H1 (cell line): ENCODE measurements around the gene RTP2. TPM values are rescaled to one million over a fixed set of nuclear protein-coding genes. Genes with fewer than 3 reads are reported as not detected.

Source experiments
- CTCF ChIA-PET: fragments of 300-600 bp; sonication (Branson Sonifier 250); formaldehyde crosslinking; loops from one replicate; lab custom pipeline; 2021; ENCODE audit not compliant: partially characterized antibody; lab: Charles Lee
- POLR2A ChIA-PET: fragments of 300-600 bp; sonication (Branson Sonifier 250); formaldehyde crosslinking; loops from one replicate; lab custom pipeline; 2021; ENCODE audit warnings: inconsistent platforms; ENCODE audit not compliant: partially characterized antibody; lab: Charles Lee
- DNase-seq, 2 experiments: peaks; one replicate each; pipeline versions ENCODE4 v3.0.0 to v3.0.0-alpha.2; 2010 to 2022; ENCODE audit warnings: low spot score in 2 of 2, low read depth in 1 of 2, mixed read lengths in 1 of 2
- FAIRE-seq: peaks from 2 replicates; lab custom pipeline; 2011; peaks lifted over from hg19 to GRCh38; lab: Jason Lieb, UNC
- H2AFZ ChIP-seq: 2 replicates; pipeline ENCODE4 v1.8.1; 2012; ENCODE audit warnings: low read length, inconsistent platforms
- H2AK5ac ChIP-seq: 2 replicates; pipeline ENCODE4 v1.6.1; 2013; ENCODE audit warnings: low read depth, low read length
- H2BK120ac ChIP-seq: replicated peaks from 2 replicates; pipeline ENCODE3; 2013; ENCODE audit warnings: low read depth, low read length, inconsistent platforms
- H2BK12ac ChIP-seq: 2 replicates; pipeline ENCODE4 v1.6.1; 2013; ENCODE audit warnings: low read depth, low read length
- H2BK15ac ChIP-seq: 2 replicates; pipeline ENCODE4 v1.6.1; 2013; ENCODE audit warnings: low read length
- H2BK20ac ChIP-seq: 2 replicates; pipeline ENCODE4 v1.6.1; 2013; ENCODE audit warnings: low read length
- H2BK5ac ChIP-seq: 2 replicates; pipeline ENCODE4 v1.6.1; 2013; ENCODE audit warnings: low read depth, low read length
- H3K14ac ChIP-seq: 2 replicates; pipeline ENCODE4 v1.6.1; 2013; ENCODE audit warnings: inconsistent platforms; ENCODE audit not compliant: insufficient read length
- H3K18ac ChIP-seq: 2 replicates; pipeline ENCODE4 v1.6.1; 2013; ENCODE audit warnings: low read length; ENCODE audit errors: extremely low read depth
- H3K23ac ChIP-seq: 2 replicates; pipeline ENCODE4 v1.6.1; 2013; ENCODE audit warnings: inconsistent platforms; ENCODE audit not compliant: insufficient read length
- H3K23me2 ChIP-seq: 2 replicates; pipeline ENCODE4 v1.6.1; 2013; ENCODE audit warnings: low read depth, low read length
- H3K27ac ChIP-seq: 2 replicates; pipeline ENCODE4 v1.6.1; 2011; ENCODE audit warnings: low read depth, low read length, inconsistent platforms
- H3K27me3 ChIP-seq, 4 experiments: replicated peaks in 1 of 4; 1 replicate in 1 of 4; 2 replicates in 3 of 4; pipeline versions ENCODE4 v1.6.1 to v1.8.1; 2011 to 2013; ENCODE audit warnings: low read length in 3 of 4, mild to moderate bottlenecking in 3 of 4, inconsistent platforms in 2 of 4, mixed read lengths in 2 of 4, moderate library complexity in 1 of 4; ENCODE audit not compliant: control insufficient read depth in 3 of 4, insufficient read depth in 3 of 4; ENCODE audit errors: extremely low read depth in 1 of 4
- H3K36me3 ChIP-seq, 4 experiments: 2 replicates each; pipeline versions ENCODE4 v1.6.1 to v1.8.1; 2011 to 2013; ENCODE audit warnings: mild to moderate bottlenecking in 4 of 4, low read length in 3 of 4, moderate library complexity in 2 of 4, control low read depth in 1 of 4, inconsistent platforms in 1 of 4; ENCODE audit not compliant: insufficient read depth in 4 of 4, control insufficient read depth in 2 of 4
- H3K4ac ChIP-seq: replicated peaks from 2 replicates; pipeline ENCODE3; 2013; ENCODE audit warnings: low read length, low read depth, mixed read lengths, inconsistent platforms; ENCODE audit not compliant: insufficient read length
- H3K4me1 ChIP-seq, 4 experiments: replicated peaks in 1 of 4; 1 replicate in 1 of 4; 2 replicates in 3 of 4; pipeline versions ENCODE4 v1.6.1 to v1.8.1; 2011 to 2013; ENCODE audit warnings: low read length in 3 of 4, inconsistent platforms in 2 of 4, mixed read lengths in 1 of 4; ENCODE audit not compliant: insufficient read depth in 4 of 4, control insufficient read depth in 3 of 4
- H3K4me2 ChIP-seq, 2 experiments: 2 replicates each; pipeline versions ENCODE4 v1.6.1 to v1.8.1; 2011 to 2013; ENCODE audit warnings: low read depth in 2 of 2, low read length in 2 of 2, control low read depth in 1 of 2, inconsistent platforms in 1 of 2, mild to moderate bottlenecking in 1 of 2; ENCODE audit not compliant: insufficient read depth in 1 of 2
- H3K4me3 ChIP-seq, 4 experiments: fragments of 200-600, 300-600 bp in 1 of 4; sonication (generic), shearing (Covaris generic), sonication (Bioruptor Twin) in 1 of 4; 2 replicates each; pipeline versions ENCODE4 v1.5.1 to v1.8.1; 2011 to 2016; ENCODE audit warnings: low read length in 4 of 4, low read depth in 3 of 4, control low read depth in 2 of 4, inconsistent platforms in 2 of 4, mild to moderate bottlenecking in 2 of 4, mixed read lengths in 1 of 4, moderate library complexity in 1 of 4; ENCODE audit not compliant: insufficient read depth in 2 of 4; ENCODE audit errors: extremely low read depth in 1 of 4
- H3K56ac ChIP-seq: replicated peaks from 2 replicates; pipeline ENCODE3; 2013; ENCODE audit warnings: low read depth, mild to moderate bottlenecking, mixed read lengths, low read length, inconsistent platforms; ENCODE audit not compliant: insufficient read length
- H3K79me1 ChIP-seq: 2 replicates; pipeline ENCODE4 v1.6.1; 2013; ENCODE audit warnings: low read depth, low read length, control low read depth
- H3K79me2 ChIP-seq, 2 experiments: 2 replicates each; pipeline versions ENCODE4 v1.6.1 to v1.8.1; 2012 to 2013; ENCODE audit warnings: low read length in 2 of 2, mild to moderate bottlenecking in 2 of 2, inconsistent platforms in 1 of 2; ENCODE audit not compliant: insufficient read depth in 2 of 2, control insufficient read depth in 1 of 2
- H3K9ac ChIP-seq, 4 experiments: replicated peaks in 1 of 4; 1 replicate in 1 of 4; 2 replicates in 3 of 4; pipeline versions ENCODE4 v1.6.1 to v1.8.1; 2011 to 2013; ENCODE audit warnings: low read depth in 3 of 4, low read length in 3 of 4, control low read depth in 2 of 4, mild to moderate bottlenecking in 2 of 4, moderate library complexity in 2 of 4, inconsistent platforms in 1 of 4; ENCODE audit errors: extremely low read depth in 1 of 4
- H3K9me3 ChIP-seq, 2 experiments: 2 replicates each; pipeline versions ENCODE4 v1.6.1 to v1.8.1; 2012 to 2013; ENCODE audit warnings: mild to moderate bottlenecking in 2 of 2, moderate library complexity in 2 of 2, control low read depth in 1 of 2, inconsistent platforms in 1 of 2, low read depth in 1 of 2, low read length in 1 of 2, mixed read lengths in 1 of 2; ENCODE audit not compliant: insufficient read depth in 2 of 2
- H4K20me1 ChIP-seq, 2 experiments: replicated peaks in 1 of 2; 2 replicates each; pipeline versions ENCODE3 to v1.8.1; 2011 to 2013; ENCODE audit warnings: inconsistent platforms in 2 of 2, low read length in 2 of 2, mild to moderate bottlenecking in 1 of 2; ENCODE audit not compliant: insufficient read depth in 2 of 2, control insufficient read depth in 1 of 2
- H4K5ac ChIP-seq: 2 replicates; pipeline ENCODE4 v1.6.1; 2013; ENCODE audit warnings: low read length, low read depth, mixed read lengths, inconsistent platforms; ENCODE audit not compliant: insufficient read length
- H4K8ac ChIP-seq: 2 replicates; pipeline ENCODE4 v1.8.0; 2013; ENCODE audit warnings: mild to moderate bottlenecking, moderate library complexity, low read length, inconsistent platforms; ENCODE audit not compliant: insufficient read depth; ENCODE audit errors: extremely low read depth
- H4K91ac ChIP-seq: replicated peaks from 2 replicates; pipeline ENCODE3; 2013; ENCODE audit warnings: low read length, mixed read lengths, inconsistent platforms; ENCODE audit not compliant: insufficient read length
- WGBS, 2 experiments: shearing (Covaris generic) in 1 of 2; methylation state at CpG; one replicate each; pipeline versions ENCODE4 v1.1.6 to v1.1.7; 2013 to 2015; ENCODE audit warnings: low lambda C conversion rate in 2 of 2, mixed read lengths in 2 of 2, inconsistent platforms in 1 of 2, low coverage in 1 of 2, missing lambda C conversion rate in 1 of 2; ENCODE audit not compliant: insufficient replicate concordance in 2 of 2, insufficient coverage in 1 of 2, insufficient read length in 1 of 2; ENCODE audit errors: extremely low coverage in 1 of 2, missing lambda C conversion rate in 1 of 2; 5-methylcytosine and 5-hydroxymethylcytosine counted together
- polyA plus RNA-seq, 7 experiments: library from polyadenylated mRNA; depleted of rRNA in 3 of 7; stranded (reverse) in 5 of 7; unstranded in 2 of 7; fragments of >200 nt in 5 of 7; fragments of 200-250 nt in 2 of 7; gene quantifications; 1 replicate in 5 of 7; 2 replicates in 1 of 7; 4 replicates in 1 of 7; pipeline versions ENCODE4 v1.2.1 to v1.2.3, GENCODE V29; 2011 to 2013; ENCODE audit warnings: missing spikeins in 2 of 7, mixed read lengths in 2 of 7
- total RNA-seq: library from RNA; stranded (reverse); fragmentation: NEBNext Ultra II Directional; extraction: Animal tissue kit (Norgen Biotek cat#: 25700); gene quantifications from 2 replicates; pipeline ENCODE4 v1.2.1, GENCODE V29; 2021

The RTP2 gene
- total and polyA plus RNA-seq, 2 of the 8 experiments (the other 6 are each of a cell fraction or from before 2014, with no cell fraction given) = not detected

DNA sequence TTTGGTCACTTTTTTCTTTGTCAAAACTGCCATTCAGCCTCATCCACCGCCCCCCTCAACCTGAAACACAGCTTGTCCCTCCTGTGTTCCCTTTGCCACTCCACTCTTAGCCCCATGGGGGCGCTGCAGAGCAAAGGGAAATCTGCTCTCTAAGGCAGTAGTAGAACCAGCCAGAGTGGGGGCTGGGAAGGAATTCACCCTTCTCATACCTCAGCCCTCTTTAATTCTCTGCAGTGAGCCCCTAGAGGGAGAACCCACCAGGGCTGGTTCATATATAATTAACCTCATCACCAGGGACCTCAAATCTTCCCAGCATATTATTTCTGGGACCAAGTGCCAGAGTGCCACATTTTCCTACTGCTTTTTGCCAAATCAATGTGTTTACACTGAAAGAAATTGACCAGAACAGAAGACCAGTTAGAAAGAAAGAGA lies 45.7 kb upstream of the RTP2 start:
- H3K18ac ChIP-seq = no peak overlapping the region
- FAIRE-seq (peak; percentile 84), DNase-seq (peak; percentile 77 to 99)
- no peak overlapping the region for H4K91ac ChIP-seq
- no peak overlapping the region for H4K8ac ChIP-seq
- no peak overlapping the region for H2AK5ac ChIP-seq
- H3K23ac ChIP-seq = no peak overlapping the region
- H2BK20ac ChIP-seq = no peak overlapping the region
- H3K9me3 ChIP-seq = no peaks in the 10 kb centered on the region
- peak overlapping the region; percentile 78 for H4K5ac ChIP-seq
- H3K79me1 ChIP-seq = no peaks in the 10 kb centered on the region
- peaks cover 5 to 22% (median 16%) of the 10 kb centered on the region in 4 experiments; a peak in 5 of 7 replicates for H3K4me1 ChIP-seq
- H3K4ac ChIP-seq = no peak overlapping the region
- no peak overlapping the region for H2BK120ac ChIP-seq
- WGBS, 2 experiments = 8% methylated on average over 2 of the region's 2 CpGs; no CpG with 5 or more reads in 1 of the 2 experiments
- H3K14ac ChIP-seq = no peak overlapping the region
- ChIA-PET CTCF (interaction anchor here (0.6 to 2.3 kb wide), 34 partner anchors 10 to 1206 kb away, joined by 3 to 8 read pairs (median 3); no protein-coding TSS in a partner anchor), POLR2A (interaction anchor here (1.1 to 2.1 kb wide), 7 partner anchors 8 to 407 kb away, joined by 3 to 10 read pairs (median 4); no protein-coding TSS in a partner anchor)
- H2AFZ ChIP-seq = no peak overlapping the region
- no peak overlapping the region for H3K27ac ChIP-seq
- no peak overlapping the region for H3K9ac ChIP-seq
- no peak overlapping the region for H3K4me3 ChIP-seq
- no peak overlapping the region for H2BK5ac ChIP-seq
- peaks cover 0 to 7% of the 10 kb centered on the region in 2 experiments; a peak in 1 of 4 replicates for H3K79me2 ChIP-seq
- no peaks in the 10 kb centered on the region for H4K20me1 ChIP-seq
- no peak overlapping the region; the same call in 1 of the 2 replicates for H2BK12ac ChIP-seq
- no peak overlapping the region for H2BK15ac ChIP-seq
- peaks cover 11% of the 10 kb centered on the region for H3K23me2 ChIP-seq
- no peaks in the 10 kb centered on the region; a peak in 1 of 7 replicates for H3K27me3 ChIP-seq
- H3K56ac ChIP-seq = no peak overlapping the region
- H3K4me2 ChIP-seq = no peak overlapping the region
- H3K36me3 ChIP-seq = no peaks in the 10 kb centered on the region
